Sigmoid colon (tissue), 4 donors: Measurements from ENCODE around the gene B3GALNT2.
"Not testable (repeated sequence)": the region's sequence is repeated elsewhere in the genome, so short reads cannot be mapped to it uniquely, and the experiment has no call there.

Experiments
- EP300 ChIP-seq, 4 donors: sonication (generic); formaldehyde crosslinking; IDR thresholded peaks; one replicate each; pipeline ENCODE4 v1.6.1; 2017; ENCODE audit warnings: antibody characterized with exemption in 4 of 4
- POLR2A ChIP-seq, 2 donors: fragments of 450-650 bp; IDR thresholded peaks; one replicate each; pipeline ENCODE4 v1.6.1; 2016; ENCODE audit warnings: antibody characterized with exemption in 2 of 2, mild to moderate bottlenecking in 2 of 2, moderate library complexity in 2 of 2
- TF ChIP-seq, protein P1 (sequence below), 4 experiments: fragments of 450-650 bp in 3 of 4; fragments of 200-600 bp in 1 of 4; IDR thresholded peaks; one replicate each; pipeline ENCODE4 v1.5.1; 2016 to 2019; ENCODE audit warnings: antibody characterized with exemption in 4 of 4, mild to moderate bottlenecking in 3 of 4, moderate library complexity in 2 of 4

GRCh38 chr1:235462832-235463231 is 41.4 kb downstream of the B3GALNT2 start:
- TF ChIP-seq, protein P1, sequence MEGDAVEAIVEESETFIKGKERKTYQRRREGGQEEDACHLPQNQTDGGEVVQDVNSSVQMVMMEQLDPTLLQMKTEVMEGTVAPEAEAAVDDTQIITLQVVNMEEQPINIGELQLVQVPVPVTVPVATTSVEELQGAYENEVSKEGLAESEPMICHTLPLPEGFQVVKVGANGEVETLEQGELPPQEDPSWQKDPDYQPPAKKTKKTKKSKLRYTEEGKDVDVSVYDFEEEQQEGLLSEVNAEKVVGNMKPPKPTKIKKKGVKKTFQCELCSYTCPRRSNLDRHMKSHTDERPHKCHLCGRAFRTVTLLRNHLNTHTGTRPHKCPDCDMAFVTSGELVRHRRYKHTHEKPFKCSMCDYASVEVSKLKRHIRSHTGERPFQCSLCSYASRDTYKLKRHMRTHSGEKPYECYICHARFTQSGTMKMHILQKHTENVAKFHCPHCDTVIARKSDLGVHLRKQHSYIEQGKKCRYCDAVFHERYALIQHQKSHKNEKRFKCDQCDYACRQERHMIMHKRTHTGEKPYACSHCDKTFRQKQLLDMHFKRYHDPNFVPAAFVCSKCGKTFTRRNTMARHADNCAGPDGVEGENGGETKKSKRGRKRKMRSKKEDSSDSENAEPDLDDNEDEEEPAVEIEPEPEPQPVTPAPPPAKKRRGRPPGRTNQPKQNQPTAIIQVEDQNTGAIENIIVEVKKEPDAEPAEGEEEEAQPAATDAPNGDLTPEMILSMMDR (IDR thresholded peaks at IDR 0.05): not testable (repeated sequence)
- not testable (repeated sequence) for TF ChIP-seq POLR2A, EP300 (IDR thresholded peaks at IDR 0.05)
